ENCODE measurements around the gene MESD. TPM values are rescaled to one million over a fixed set of nuclear protein-coding genes. Genes with fewer than 3 reads are reported as not detected.

The MESD gene
- total RNA-seq, 1 experiment from 2014 or later = 21.2 TPM

DNA sequence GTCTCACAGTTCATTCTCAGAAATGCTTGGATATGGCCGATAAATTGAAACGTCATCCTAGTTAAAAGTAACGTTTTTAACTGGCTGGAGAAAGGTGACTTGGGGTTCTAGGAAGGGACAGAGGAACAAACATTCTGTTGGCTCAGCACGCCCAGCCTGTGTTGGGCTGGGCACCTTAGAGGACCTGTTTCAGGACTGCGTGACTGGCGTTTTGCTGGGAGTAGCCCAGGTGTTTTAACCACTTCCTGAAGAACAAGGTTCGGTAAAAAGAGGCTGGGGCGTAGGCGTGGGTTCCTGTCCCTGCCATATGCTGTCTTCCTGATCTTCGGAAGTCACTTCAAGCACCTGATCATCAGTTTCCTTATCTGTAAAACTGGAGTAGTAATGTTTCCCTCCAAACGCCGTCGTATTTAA lies 10.0 kb upstream of the MESD start:
- no TSS peak for BruUV-seq (replicated peaks)
- no peaks in the 10 kb centered on the region for H3F3A ChIP-seq (ENCODE audit: low read length, unreplicated experiment)
- ATAC-seq (peak; percentile 28), DNase-seq (peak; percentile 82)
- H3K9ac ChIP-seq (ENCODE audit: low read length) = peak overlapping the region; percentile 89
- no peaks in the 10 kb centered on the region for H3K36me3 ChIP-seq (ENCODE audit: low read depth, low read length)
- H3K4me3 ChIP-seq (ENCODE audit: low read length) = peak overlapping the region; percentile 89
- intact Hi-C loops (cut with micrococcal nuclease) = loop anchor here (10.0 kb wide), 1 partner anchor 265 kb away; no protein-coding TSS in a partner anchor
- H3K79me2 ChIP-seq (ENCODE audit: low read length) = peaks cover 39% of the 10 kb centered on the region
- peak overlapping the region; percentile 94 for H3K4me2 ChIP-seq (ENCODE audit: low read length)
- peaks cover 29% of the 10 kb centered on the region for H3K4me1 ChIP-seq (ENCODE audit: insufficient read depth, low read length)
- peak overlapping the region; percentile 83 for H2AFZ ChIP-seq (ENCODE audit: low read length)
- CTCF ChIA-PET = no interaction called here
- no peaks in the 10 kb centered on the region for H3K27me3 ChIP-seq (ENCODE audit: low read length)
- no peaks in the 10 kb centered on the region for H3K9me3 ChIP-seq (ENCODE audit: low read length)
- no peak for TF ChIP-seq EZH2 (IDR thresholded peaks at IDR 0.05; ENCODE audit: low read length, unreplicated experiment)
- no peak for TF ChIP-seq EZH2phosphoT487 (IDR thresholded peaks at IDR 0.05; ENCODE audit: borderline replicate concordance, low read length)
- no peak for TF ChIP-seq CTCF (conservative IDR thresholded peaks at IDR 0.05; ENCODE audit: low read depth, low read length)
- H3K27ac ChIP-seq (ENCODE audit: low read length) = peak overlapping the region; percentile 74
- POLR2A ChIA-PET (ENCODE audit: unreplicated experiment) = no interaction called here
- H4K20me1 ChIP-seq (ENCODE audit: low read length) = peaks cover 11% of the 10 kb centered on the region; the same call in 1 of the 2 replicates
- H3K9me2 ChIP-seq (replicated peaks; ENCODE audit: low read length) = no peaks in the 10 kb centered on the region

GRCh38 chr15:80998251-80998650 lies 8.6 kb upstream of the MESD start:
- ChIA-PET CTCF (no interaction called here), POLR2A (ENCODE audit: unreplicated experiment) (no interaction called here)
- Histone ChIP-seq H3K4me3 (ENCODE audit: low read length) (no peak overlapping the region), H3K9me3 (ENCODE audit: low read length) (no peaks in the 10 kb centered on the region), H4K20me1 (ENCODE audit: low read length) (peaks cover 6% of the 10 kb centered on the region; the same call in 1 of the 2 replicates), H3K9ac (ENCODE audit: low read length) (no peak overlapping the region), H3K9me2 (replicated peaks; ENCODE audit: low read length) (no peaks in the 10 kb centered on the region), H2AFZ (ENCODE audit: low read length) (no peak overlapping the region), H3K79me2 (ENCODE audit: low read length) (peaks cover 26% of the 10 kb centered on the region), H3K4me2 (ENCODE audit: low read length) (no peak overlapping the region), H3K27me3 (ENCODE audit: low read length) (no peaks in the 10 kb centered on the region), H3K4me1 (ENCODE audit: insufficient read depth, low read length) (peaks cover 17% of the 10 kb centered on the region), H3K27ac (ENCODE audit: low read length) (no peak overlapping the region), H3K36me3 (ENCODE audit: low read depth, low read length) (no peaks in the 10 kb centered on the region), H3F3A (ENCODE audit: low read length, unreplicated experiment) (no peaks in the 10 kb centered on the region)
- DNase-seq (no peak), ATAC-seq (no peak)
- BruUV-seq (replicated peaks) = no TSS peak
- TF ChIP-seq EZH2phosphoT487 (IDR thresholded peaks at IDR 0.05; ENCODE audit: borderline replicate concordance, low read length) = no peak
- no peak for TF ChIP-seq EZH2 (IDR thresholded peaks at IDR 0.05; ENCODE audit: low read length, unreplicated experiment)
- TF ChIP-seq CTCF (conservative IDR thresholded peaks at IDR 0.05; ENCODE audit: low read depth, low read length) = no peak
- intact Hi-C loops (cut with micrococcal nuclease) = no loop called here

DNA sequence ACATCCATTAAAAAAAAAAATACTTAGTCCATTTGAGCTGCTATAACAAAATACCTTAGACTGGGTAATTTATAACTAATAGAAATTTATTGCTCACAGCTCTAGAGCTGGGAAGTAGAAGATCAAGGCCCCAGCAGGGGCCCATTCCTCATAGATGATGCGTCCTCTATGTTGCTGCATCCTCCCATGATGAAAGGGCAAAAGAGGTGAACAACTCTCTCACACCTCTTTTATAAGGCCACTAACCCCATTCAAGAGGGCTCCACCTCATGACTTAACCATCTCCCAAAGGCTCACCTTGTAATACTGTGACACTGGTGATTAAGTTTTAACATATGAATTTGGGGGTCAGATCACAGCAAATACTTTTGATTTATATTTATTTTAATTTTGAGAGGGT lies 8.1 kb upstream of the MESD start:
- H3K27me3 ChIP-seq (ENCODE audit: low read length) = no peaks in the 10 kb centered on the region
- H4K20me1 ChIP-seq (ENCODE audit: low read length) = peaks cover 1% of the 10 kb centered on the region; the same call in 1 of the 2 replicates
- no TSS peak for BruUV-seq (replicated peaks)
- no peak for TF ChIP-seq CTCF (conservative IDR thresholded peaks at IDR 0.05; ENCODE audit: low read depth, low read length)
- TF ChIP-seq EZH2 (IDR thresholded peaks at IDR 0.05; ENCODE audit: low read length, unreplicated experiment) = no peak
- no peak for TF ChIP-seq EZH2phosphoT487 (IDR thresholded peaks at IDR 0.05; ENCODE audit: borderline replicate concordance, low read length)
- peaks cover 20% of the 10 kb centered on the region for H3K79me2 ChIP-seq (ENCODE audit: low read length)
- intact Hi-C loops (cut with micrococcal nuclease) = no loop called here
- H3K9me2 ChIP-seq (replicated peaks; ENCODE audit: low read length) = no peaks in the 10 kb centered on the region
- H3K36me3 ChIP-seq (ENCODE audit: low read depth, low read length) = no peaks in the 10 kb centered on the region
- no peak overlapping the region for H2AFZ ChIP-seq (ENCODE audit: low read length)
- H3K9ac ChIP-seq (ENCODE audit: low read length) = no peak overlapping the region
- no peaks in the 10 kb centered on the region for H3K9me3 ChIP-seq (ENCODE audit: low read length)
- DNase-seq = no peak
- no peak overlapping the region for H3K4me3 ChIP-seq (ENCODE audit: low read length)
- no peak overlapping the region for H3K27ac ChIP-seq (ENCODE audit: low read length)
- ChIA-PET POLR2A (ENCODE audit: unreplicated experiment) (no interaction called here), CTCF (no interaction called here)
- no peak overlapping the region for H3K4me2 ChIP-seq (ENCODE audit: low read length)
- no peak for ATAC-seq
- H3F3A ChIP-seq (ENCODE audit: low read length, unreplicated experiment) = no peaks in the 10 kb centered on the region
- H3K4me1 ChIP-seq (ENCODE audit: insufficient read depth, low read length) = peaks cover 11% of the 10 kb centered on the region

Measured in PC-3 (cell line).